Activated T-helper 9 cell treated with anti-CD3 and anti-CD28 coated beads, Interleukin-2, amount 50 U/mL, for 16 hours (primary cell): ENCODE measurements around the gene EXOC1L.
A peak's percentile ranks its signal among the peaks of the same experiment; 100 is the strongest.
"Not testable (repeated sequence)": the region's sequence is repeated elsewhere in the genome, so short reads cannot be mapped to it uniquely, and the experiment has no call there.

ENCODE experiments used
- DNase-seq: peaks from one replicate; pipeline ENCODE4 v3.0.0-alpha.2; 2020; ENCODE audit warnings: low read depth

Gene EXOC1L

GRCh38 chr4:55838356-55838755 lies 18.8 kb downstream of the EXOC1L start:
- no peak for DNase-seq

GRCh38 chr4:55838952-55839351 lies 19.4 kb downstream of the EXOC1L start:
- no peak for DNase-seq

GRCh38 chr4:55840956-55841355 lies 21.4 kb downstream of the EXOC1L start:
- no peak for DNase-seq

- DNase-seq: not testable (repeated sequence)
Measured at GRCh38 chr4:55841373-55842239, 22.0 kb downstream of the EXOC1L start.

GRCh38 chr4:55842312-55842711 lies 22.7 kb downstream of the EXOC1L start:
- DNase-seq: not testable (repeated sequence)

GRCh38 chr4:55849724-55850123 lies 30.1 kb downstream of the EXOC1L start:
- DNase-seq: no peak

GRCh38 chr4:55851885-55852284 lies 32.3 kb downstream of the EXOC1L start:
- DNase-seq: no peak

GRCh38 chr4:55853484-55854046 lies 34.0 kb downstream of the EXOC1L start, which contains the start of gene EXOC1:
TSS of gene EXOC1 (plus strand) at chr4:55853648. CDS start at chr4:55858324, 4,676 bp downstream.
- DNase-seq: peak; percentile 98

GRCh38 chr4:55854129-55854528 lies 34.5 kb downstream of the EXOC1L start:
- no peak for DNase-seq

GRCh38 chr4:55857586-55857985 lies 38.0 kb downstream of the EXOC1L start:
- no peak for DNase-seq

- no peak for DNase-seq
Measured at GRCh38 chr4:55859711-55860110, 40.1 kb downstream of the EXOC1L start.

GRCh38 chr4:55864577-55865223 lies 45.1 kb downstream of the EXOC1L start:
- DNase-seq: no peak

GRCh38 chr4:55865228-55865806 lies 45.7 kb downstream of the EXOC1L start:
- no peak for DNase-seq

- no peak for DNase-seq
Measured at GRCh38 chr4:55866290-55866907, 46.8 kb downstream of the EXOC1L start.

GRCh38 chr4:55866973-55867574 lies 47.5 kb downstream of the EXOC1L start:
- DNase-seq: no peak

GRCh38 chr4:55868581-55869090 lies 49.0 kb downstream of the EXOC1L start:
- DNase-seq: no peak

GRCh38 chr4:55871299-55871800 lies 51.8 kb downstream of the EXOC1L start:
- DNase-seq: no peak

- DNase-seq: no peak
Measured at GRCh38 chr4:55874831-55875230, 55.2 kb downstream of the EXOC1L start.

GRCh38 chr4:55876387-55876786 lies 56.8 kb downstream of the EXOC1L start:
- no peak for DNase-seq

- no peak for DNase-seq
Measured at GRCh38 chr4:55879224-55879623, 59.6 kb downstream of the EXOC1L start.

GRCh38 chr4:55880652-55881280 lies 61.2 kb downstream of the EXOC1L start:
- DNase-seq: no peak
